ENCODE results near the gene FAM98B.

DNA sequence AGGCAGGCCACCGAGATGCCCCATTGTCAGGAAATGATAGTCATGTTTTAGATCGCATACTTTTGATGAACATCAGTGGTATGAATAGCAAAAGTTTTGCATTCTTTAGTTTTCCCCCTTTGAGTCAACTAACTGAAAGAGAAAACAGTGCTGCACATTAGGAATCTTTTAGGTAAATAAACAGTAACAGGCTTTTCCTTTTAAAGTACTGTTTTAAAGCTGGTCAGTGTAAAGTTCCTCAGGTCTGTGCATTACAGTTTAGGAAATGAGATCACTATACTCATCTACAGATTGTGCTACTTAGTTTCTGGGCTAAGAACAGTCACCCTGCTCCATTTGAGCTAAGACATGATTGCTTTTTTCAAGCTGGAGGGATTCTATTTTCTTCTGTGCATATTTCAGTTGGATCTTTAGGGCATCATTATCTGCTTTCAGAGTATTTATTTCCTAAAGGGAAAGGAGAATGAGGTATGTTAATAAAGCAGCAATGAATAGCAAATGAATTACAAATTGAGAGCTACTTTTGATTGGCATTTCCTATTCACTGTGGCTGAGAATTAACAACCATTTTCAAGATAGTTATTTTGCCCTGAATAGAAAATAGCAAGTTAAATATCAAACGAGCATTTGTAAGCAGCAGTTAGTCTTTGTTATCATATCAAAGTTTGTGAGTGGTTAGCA lies 36.5 kb downstream of the FAM98B start:
- TF ChIP-seq, protein P1, sequence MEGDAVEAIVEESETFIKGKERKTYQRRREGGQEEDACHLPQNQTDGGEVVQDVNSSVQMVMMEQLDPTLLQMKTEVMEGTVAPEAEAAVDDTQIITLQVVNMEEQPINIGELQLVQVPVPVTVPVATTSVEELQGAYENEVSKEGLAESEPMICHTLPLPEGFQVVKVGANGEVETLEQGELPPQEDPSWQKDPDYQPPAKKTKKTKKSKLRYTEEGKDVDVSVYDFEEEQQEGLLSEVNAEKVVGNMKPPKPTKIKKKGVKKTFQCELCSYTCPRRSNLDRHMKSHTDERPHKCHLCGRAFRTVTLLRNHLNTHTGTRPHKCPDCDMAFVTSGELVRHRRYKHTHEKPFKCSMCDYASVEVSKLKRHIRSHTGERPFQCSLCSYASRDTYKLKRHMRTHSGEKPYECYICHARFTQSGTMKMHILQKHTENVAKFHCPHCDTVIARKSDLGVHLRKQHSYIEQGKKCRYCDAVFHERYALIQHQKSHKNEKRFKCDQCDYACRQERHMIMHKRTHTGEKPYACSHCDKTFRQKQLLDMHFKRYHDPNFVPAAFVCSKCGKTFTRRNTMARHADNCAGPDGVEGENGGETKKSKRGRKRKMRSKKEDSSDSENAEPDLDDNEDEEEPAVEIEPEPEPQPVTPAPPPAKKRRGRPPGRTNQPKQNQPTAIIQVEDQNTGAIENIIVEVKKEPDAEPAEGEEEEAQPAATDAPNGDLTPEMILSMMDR (IDR thresholded peaks at IDR 0.05): no peak
- no peak for TF ChIP-seq EZH2 (IDR thresholded peaks at IDR 0.05; ENCODE audit: borderline replicate concordance, insufficient read depth, low read depth, low read length, poor library complexity, severe bottlenecking)

Data from B cell (primary cell).